HL-60 (cell line): ENCODE data around the gene GPS1.

ENCODE experiments used
- DNase-seq, 2 experiments: peaks; one replicate each; pipeline ENCODE4 v3.0.0-alpha.2; 2010 to 2020; ENCODE audit warnings: low read depth in 1 of 2, low spot score in 1 of 2
- H3K27ac ChIP-seq: fragments of 250-450 bp; sonication (Bioruptor Pico); replicated peaks from 2 replicates; pipeline ENCODE4 v1.5.1; 2020; ENCODE audit warnings: mild to moderate bottlenecking, moderate library complexity
- H3K27me3 ChIP-seq: fragments of 250-450 bp; sonication (Bioruptor Pico); 2 replicates; pipeline ENCODE4 v1.5.1; 2021; ENCODE audit warnings: mild to moderate bottlenecking, moderate library complexity; ENCODE audit not compliant: insufficient read depth, poor library complexity, severe bottlenecking
- H3K4me3 ChIP-seq: replicated peaks from 2 replicates; pipeline ENCODE4 v1.5.1; 2011; ENCODE audit warnings: mild to moderate bottlenecking, control low read depth, low read length; ENCODE audit not compliant: insufficient read depth
- CTCF ChIP-seq: IDR thresholded peaks from one replicate; pipeline ENCODE4 v1.5.1; 2011; ENCODE audit warnings: low read length, control low read depth, inconsistent platforms; ENCODE audit not compliant: insufficient read depth
- GABPA ChIP-seq: IDR thresholded peaks from 2 replicates; pipeline ENCODE4 v1.6.1; 2012; ENCODE audit warnings: low read depth
- POLR2AphosphoS5 ChIP-seq: IDR thresholded peaks from 2 replicates; pipeline ENCODE4 v1.6.1; 2012; ENCODE audit warnings: low read depth
- REST ChIP-seq: IDR thresholded peaks from 2 replicates; pipeline ENCODE4 v1.6.1; 2012; ENCODE audit warnings: low read depth; ENCODE audit not compliant: insufficient replicate concordance
- SPI1 ChIP-seq: IDR thresholded peaks from 2 replicates; pipeline ENCODE4 v1.6.1; 2012; ENCODE audit warnings: low read depth, mild to moderate bottlenecking, borderline replicate concordance

Gene GPS1

GRCh38 chr17:82098939-82099763 is 47.5 kb downstream of the GPS1 start:
- DNase-seq, result peak; percentile 56 to 71
- Histone ChIP-seq H3K4me3 (peak overlapping the region; percentile 58), H3K27me3 (no peaks in the 10 kb centered on the region), H3K27ac (peak overlapping the region; percentile 79)
- TF ChIP-seq CTCF (no peak), REST (peak; percentile 9), GABPA (no peak), SPI1 (peak; percentile 32; the same call in 1 of the 2 replicates), POLR2AphosphoS5 (peak; percentile 13; the same call in 1 of the 2 replicates)

DNA sequence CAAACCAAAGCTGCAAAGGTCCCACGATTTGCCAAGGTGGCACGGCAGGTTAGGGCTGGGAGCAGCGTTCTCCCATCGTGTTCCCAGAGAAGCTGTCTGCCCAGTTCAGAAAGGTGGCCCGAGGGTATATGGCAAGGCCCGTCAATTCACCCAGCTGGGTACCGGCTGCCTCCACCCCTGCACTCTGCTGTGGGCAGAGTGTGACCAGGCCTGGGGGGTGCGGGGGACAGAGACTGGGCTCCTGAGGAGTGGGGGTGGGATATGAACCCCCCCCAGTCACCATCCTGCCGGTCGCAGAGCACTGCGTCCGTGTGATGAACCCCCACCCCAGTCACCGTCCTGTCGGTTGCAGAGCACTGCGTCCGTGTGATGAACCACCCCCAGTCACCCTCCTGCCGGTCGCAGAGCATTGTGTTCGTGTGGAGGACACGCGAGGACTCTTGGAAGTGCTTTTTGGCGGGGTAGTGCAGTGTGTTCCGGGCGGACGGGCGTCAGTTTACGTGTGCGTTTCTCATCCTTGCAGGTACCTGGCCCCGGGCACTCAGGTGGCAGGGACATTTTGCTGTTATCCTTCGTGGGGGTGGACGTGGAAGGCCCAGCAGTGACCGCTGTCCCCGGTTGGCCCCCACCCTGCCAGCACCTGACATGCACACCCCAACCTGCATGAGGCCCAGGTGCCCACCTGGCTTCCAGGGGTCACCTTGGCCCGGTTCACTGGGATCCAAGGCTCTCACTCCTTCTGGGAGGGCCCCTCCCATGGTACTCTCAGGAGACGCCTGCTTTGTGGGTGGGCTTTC is 49.0 kb downstream of the GPS1 start:
- no peaks in the 10 kb centered on the region for H3K27me3 ChIP-seq
- H3K4me3 ChIP-seq, result no peak overlapping the region
- TF ChIP-seq POLR2AphosphoS5 (no peak), GABPA (no peak), CTCF (no peak), REST (no peak), SPI1 (no peak)
- no peak overlapping the region; the same call in 1 of the 2 replicates for H3K27ac ChIP-seq
- DNase-seq, result no peak

DNA sequence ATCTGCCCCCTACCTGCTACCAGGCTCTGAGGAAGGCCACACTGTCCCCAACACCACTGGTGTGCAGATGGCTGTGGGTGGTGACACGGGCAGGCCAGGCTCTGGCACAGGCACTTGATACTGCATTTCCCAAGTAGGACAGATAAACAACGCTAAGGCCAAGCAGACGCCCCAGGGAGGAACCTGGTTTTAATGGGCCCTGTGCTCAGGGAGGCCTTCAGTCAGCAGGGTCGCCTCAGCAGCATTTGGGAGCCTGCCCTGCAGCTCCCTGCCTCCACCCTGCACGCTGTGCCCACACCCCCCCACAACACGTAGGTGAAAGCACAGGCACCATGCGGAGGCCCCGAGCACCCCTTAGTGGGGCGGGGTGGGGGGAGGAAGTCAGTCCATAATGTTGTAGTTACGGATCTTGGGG is 49.6 kb downstream of the GPS1 start:
- Histone ChIP-seq H3K27me3 (no peaks in the 10 kb centered on the region), H3K27ac (no peak overlapping the region; the same call in 1 of the 2 replicates), H3K4me3 (no peak overlapping the region)
- DNase-seq, result no peak
- TF ChIP-seq GABPA, result no peak
- TF ChIP-seq REST, result no peak
- no peak for TF ChIP-seq CTCF
- no peak for TF ChIP-seq POLR2AphosphoS5
- TF ChIP-seq SPI1, result no peak
